ENCODE data around the gene FKBP1A. TPM values are rescaled to one million over a fixed set of nuclear protein-coding genes. Genes with fewer than 3 reads are reported as not detected.

FKBP1A gene
- total RNA-seq, 1 donor from 2014 or later: 212 TPM

DNA sequence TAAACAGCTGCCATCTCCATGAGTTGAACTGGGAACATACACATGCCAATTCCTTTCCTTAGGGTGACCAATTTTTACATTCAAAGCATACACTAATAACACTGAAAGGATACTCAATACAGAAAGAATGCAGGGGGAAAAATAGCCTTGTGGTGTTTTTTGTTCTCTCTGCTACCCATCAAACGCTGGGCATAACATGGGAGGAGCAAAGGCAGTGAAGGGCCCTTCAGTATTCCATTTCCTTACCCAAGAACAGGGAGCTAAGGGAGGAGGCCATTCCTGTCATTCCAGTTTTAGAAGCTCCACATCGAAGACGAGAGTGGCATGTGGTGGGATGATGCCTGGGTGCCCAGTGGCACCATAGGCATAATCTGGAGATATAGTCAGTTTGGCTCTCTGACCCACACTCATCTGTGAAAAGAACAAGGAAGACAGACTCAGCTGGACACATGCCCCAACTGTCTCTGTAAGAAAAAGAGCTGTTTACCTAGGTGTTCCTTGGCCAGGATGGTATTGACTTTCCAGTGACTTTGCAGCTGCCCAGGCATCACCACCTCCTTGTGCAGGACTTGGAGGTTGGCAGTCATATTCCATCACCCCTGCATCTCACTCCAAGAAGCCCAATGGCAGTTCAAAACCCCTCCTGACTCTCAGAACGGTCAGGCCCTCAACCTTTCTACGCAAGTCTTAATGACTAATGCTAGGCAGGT, 20.9 kb downstream of the FKBP1A start:
- Histone ChIP-seq H3K4me1 (peaks cover 27% of the 10 kb centered on the region), H3K36me3 (peaks cover 0 to 24% of the 10 kb centered on the region in 2 donors), H3K27ac (peak overlapping the region; percentile 5), H3K27me3 (no peaks in the 10 kb centered on the region), H3K4me3 (no peak overlapping the region), H3K9me3 (no peaks in the 10 kb centered on the region)
- no peak for DNase-seq (ENCODE audit: extremely low spot score in 2 of 2)
- TF ChIP-seq, protein P1, sequence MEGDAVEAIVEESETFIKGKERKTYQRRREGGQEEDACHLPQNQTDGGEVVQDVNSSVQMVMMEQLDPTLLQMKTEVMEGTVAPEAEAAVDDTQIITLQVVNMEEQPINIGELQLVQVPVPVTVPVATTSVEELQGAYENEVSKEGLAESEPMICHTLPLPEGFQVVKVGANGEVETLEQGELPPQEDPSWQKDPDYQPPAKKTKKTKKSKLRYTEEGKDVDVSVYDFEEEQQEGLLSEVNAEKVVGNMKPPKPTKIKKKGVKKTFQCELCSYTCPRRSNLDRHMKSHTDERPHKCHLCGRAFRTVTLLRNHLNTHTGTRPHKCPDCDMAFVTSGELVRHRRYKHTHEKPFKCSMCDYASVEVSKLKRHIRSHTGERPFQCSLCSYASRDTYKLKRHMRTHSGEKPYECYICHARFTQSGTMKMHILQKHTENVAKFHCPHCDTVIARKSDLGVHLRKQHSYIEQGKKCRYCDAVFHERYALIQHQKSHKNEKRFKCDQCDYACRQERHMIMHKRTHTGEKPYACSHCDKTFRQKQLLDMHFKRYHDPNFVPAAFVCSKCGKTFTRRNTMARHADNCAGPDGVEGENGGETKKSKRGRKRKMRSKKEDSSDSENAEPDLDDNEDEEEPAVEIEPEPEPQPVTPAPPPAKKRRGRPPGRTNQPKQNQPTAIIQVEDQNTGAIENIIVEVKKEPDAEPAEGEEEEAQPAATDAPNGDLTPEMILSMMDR (IDR thresholded peaks at IDR 0.05): no peak
- TF ChIP-seq POLR2AphosphoS5 (IDR thresholded peaks at IDR 0.05; ENCODE audit: insufficient read depth in 1 of 2, low read depth in 1 of 2) (no peak), POLR2A (IDR thresholded peaks at IDR 0.05) (no peak)
- intact Hi-C loops (cut with DNase I): no loop called here

DNA sequence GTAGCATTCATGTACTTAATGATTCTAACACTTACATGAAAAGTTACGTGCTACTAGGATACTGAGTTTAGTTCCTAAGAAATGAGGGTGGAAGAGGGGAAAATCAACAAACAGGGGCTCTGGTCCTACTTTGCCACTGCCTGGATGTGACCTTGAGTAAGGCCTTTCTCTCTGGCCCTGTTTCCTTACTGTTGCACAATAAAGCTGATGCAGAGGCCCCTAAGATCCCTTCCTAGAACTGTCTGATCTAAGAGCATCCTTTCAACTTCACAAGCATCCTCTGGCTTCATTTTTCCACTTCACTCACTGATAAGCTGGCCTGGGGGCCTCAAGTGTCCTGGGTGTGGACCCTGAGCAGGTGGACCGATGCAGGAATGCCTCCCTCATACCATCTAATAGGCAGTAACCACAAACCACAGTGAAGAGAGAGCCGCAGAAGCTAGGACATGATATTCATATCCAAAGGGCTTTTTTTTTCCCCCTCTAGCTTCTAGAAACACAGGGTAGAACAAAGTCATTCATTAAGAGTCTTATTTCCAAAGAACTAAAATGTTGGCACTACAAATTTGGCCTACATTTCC, 21.6 kb downstream of the FKBP1A start:
- H3K36me3 ChIP-seq: peaks cover 0 to 24% of the 10 kb centered on the region in 2 donors

DNA sequence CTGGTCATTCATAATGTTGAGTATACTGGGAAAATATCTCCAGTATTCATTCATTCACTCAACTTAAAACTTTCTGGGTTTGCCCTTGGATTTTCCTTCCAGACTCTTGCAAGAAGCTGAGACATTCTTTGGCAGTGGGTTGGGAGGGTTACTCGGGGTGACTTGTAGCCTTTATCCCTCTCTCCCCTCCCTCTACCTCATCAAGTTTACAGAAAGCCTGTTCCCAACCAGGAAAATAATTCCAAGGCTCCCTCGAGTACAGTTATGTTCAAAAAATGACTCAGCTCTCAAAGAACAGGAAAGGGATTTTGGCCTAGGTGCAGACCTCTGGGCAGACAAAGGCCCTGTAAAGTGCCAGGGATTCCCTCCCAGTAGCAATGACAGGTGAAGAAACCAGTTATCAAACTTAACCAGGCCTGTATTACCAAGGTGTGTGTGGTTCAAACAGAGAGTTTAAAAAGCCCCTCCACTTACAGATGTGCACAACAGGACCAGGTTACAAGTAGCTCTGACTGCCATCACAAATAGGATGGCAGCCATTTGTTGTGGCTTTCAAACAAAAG, 22.2 kb downstream of the FKBP1A start:
- Histone ChIP-seq H3K4me3 (no peak overlapping the region), H3K36me3 (peaks cover 0 to 24% of the 10 kb centered on the region in 2 donors), H3K27me3 (no peaks in the 10 kb centered on the region), H3K27ac (peak overlapping the region; percentile 5), H3K9me3 (no peaks in the 10 kb centered on the region), H3K4me1 (peaks cover 14% of the 10 kb centered on the region)
- no peak for TF ChIP-seq POLR2A (IDR thresholded peaks at IDR 0.05)
- TF ChIP-seq, protein P1 (IDR thresholded peaks at IDR 0.05): no peak
- TF ChIP-seq POLR2AphosphoS5 (IDR thresholded peaks at IDR 0.05; ENCODE audit: insufficient read depth in 1 of 2, low read depth in 1 of 2): no peak
- intact Hi-C loops (cut with DNase I): no loop called here
- no peak for DNase-seq (ENCODE audit: extremely low spot score in 2 of 2)

More for the DNA sequence above, 21.6 kb downstream of the FKBP1A start:
- H3K27me3 ChIP-seq: no peaks in the 10 kb centered on the region
- intact Hi-C loops (cut with DNase I): no loop called here
- DNase-seq (ENCODE audit: extremely low spot score in 2 of 2): no peak
- TF ChIP-seq POLR2A (IDR thresholded peaks at IDR 0.05) (no peak), POLR2AphosphoS5 (IDR thresholded peaks at IDR 0.05; ENCODE audit: insufficient read depth in 1 of 2, low read depth in 1 of 2) (no peak)
- TF ChIP-seq, protein P1 (IDR thresholded peaks at IDR 0.05): no peak
- H3K4me3 ChIP-seq: no peak overlapping the region
- peak overlapping the region; percentile 5 for H3K27ac ChIP-seq
- peaks cover 20% of the 10 kb centered on the region for H3K4me1 ChIP-seq
- H3K9me3 ChIP-seq: no peaks in the 10 kb centered on the region

DNA sequence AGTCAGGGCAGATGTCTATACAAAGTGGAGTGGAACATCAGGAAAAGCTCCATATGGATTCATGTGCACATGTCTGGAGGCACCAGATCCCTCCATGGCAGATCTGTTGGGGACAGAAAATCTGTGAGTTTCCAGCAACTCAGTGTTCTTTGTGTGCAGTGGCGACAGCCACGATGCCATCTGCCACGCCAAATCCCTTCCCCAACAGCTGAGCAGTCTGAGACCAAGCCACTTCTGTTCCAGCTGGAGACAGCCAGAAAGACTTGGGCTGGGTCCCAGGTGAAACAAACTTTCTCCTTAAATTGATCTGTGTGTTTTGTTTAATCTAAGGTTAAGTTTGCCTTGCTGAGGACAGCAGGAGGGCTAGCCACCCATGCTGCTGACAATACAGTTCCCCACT, 22.9 kb downstream of the FKBP1A start:
- Histone ChIP-seq H3K9me3 (no peaks in the 10 kb centered on the region), H3K27me3 (no peaks in the 10 kb centered on the region), H3K36me3 (peaks cover 0 to 24% of the 10 kb centered on the region in 2 donors), H3K4me1 (peaks cover 7% of the 10 kb centered on the region), H3K4me3 (no peak overlapping the region), H3K27ac (no peak overlapping the region)
- TF ChIP-seq, protein P1 (IDR thresholded peaks at IDR 0.05): no peak
- TF ChIP-seq POLR2A (IDR thresholded peaks at IDR 0.05) (no peak), POLR2AphosphoS5 (IDR thresholded peaks at IDR 0.05; ENCODE audit: insufficient read depth in 1 of 2, low read depth in 1 of 2) (no peak)
- intact Hi-C loops (cut with DNase I): no loop called here
- DNase-seq (ENCODE audit: extremely low spot score in 2 of 2): no peak
